ENCODE measurements around the gene NT5DC3. TPM values are rescaled to one million over a fixed set of nuclear protein-coding genes. Genes with fewer than 3 reads are reported as not detected.

The NT5DC3 gene
- total RNA-seq, 4 donors from 2014 or later: 4.1 to 10.2 (median 7.0) TPM

- ATAC-seq (ENCODE audit: low FRiP score): no peak
- DNase-seq (ENCODE audit: low spot score): no peak
- no peak for TF ChIP-seq CTCF (IDR thresholded peaks at IDR 0.05)
Measured at GRCh38 chr12:103778781-103779180, 62.3 kb downstream of the NT5DC3 start.

GRCh38 chr12:103774977-103775560 lies 66.0 kb downstream of the NT5DC3 start:
- no peak for DNase-seq (ENCODE audit: low spot score)
- TF ChIP-seq CTCF (IDR thresholded peaks at IDR 0.05): no peak

GRCh38 chr12:103773109-103773910 lies 67.7 kb downstream of the NT5DC3 start:
- TF ChIP-seq CTCF (IDR thresholded peaks at IDR 0.05): no peak
- DNase-seq (ENCODE audit: low spot score) (no peak), ATAC-seq (ENCODE audit: low FRiP score) (no peak)

More at GRCh38 chr12:103774977-103775560, 66.0 kb downstream of the NT5DC3 start:
- ATAC-seq (ENCODE audit: low FRiP score): no peak

DNA sequence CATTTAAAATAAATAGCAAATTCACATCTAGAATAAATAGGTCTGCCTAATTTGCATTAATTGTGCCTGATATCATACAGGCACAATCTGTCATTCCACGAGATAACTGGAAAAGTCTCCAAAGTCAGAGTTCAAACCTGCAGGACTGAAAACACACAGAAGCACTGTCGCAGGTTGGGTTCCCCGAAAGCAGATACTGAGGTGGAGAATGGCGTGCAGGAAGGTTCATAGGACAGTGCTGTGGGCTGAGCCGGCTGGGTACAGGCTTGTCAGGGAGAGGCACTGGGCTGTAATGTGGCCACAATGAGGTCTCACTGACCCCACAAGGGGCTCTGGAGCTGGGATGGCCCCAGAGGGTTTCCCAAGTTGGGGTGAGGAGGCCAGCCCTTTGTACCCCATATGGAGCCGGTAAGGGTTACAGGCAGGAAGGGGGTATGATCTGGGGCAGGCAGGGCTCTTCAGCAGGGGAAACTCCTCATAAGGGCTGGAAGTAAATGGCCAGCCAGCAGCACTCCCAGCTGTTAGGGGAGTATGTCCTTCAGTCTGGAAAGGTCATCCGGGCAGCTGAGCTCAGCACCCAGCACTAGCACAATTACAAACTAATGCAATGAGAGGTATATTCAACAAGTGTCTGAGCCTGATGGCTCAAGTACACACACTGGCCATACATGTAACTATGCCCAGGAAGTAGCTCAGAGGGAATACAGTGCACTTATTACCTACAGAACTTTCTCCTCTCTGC lies 68.5 kb downstream of the NT5DC3 start:
- ATAC-seq (ENCODE audit: low FRiP score) (no peak), DNase-seq (ENCODE audit: low spot score) (no peak)
- TF ChIP-seq CTCF (IDR thresholded peaks at IDR 0.05): no peak

GRCh38 chr12:103771466-103771865 lies 69.6 kb downstream of the NT5DC3 start:
- DNase-seq (ENCODE audit: low spot score) (no peak), ATAC-seq (ENCODE audit: low FRiP score) (peak; percentile 59)
- no peak for TF ChIP-seq CTCF (IDR thresholded peaks at IDR 0.05)

GRCh38 chr12:103769240-103769945 lies 71.6 kb downstream of the NT5DC3 start:
- ATAC-seq (ENCODE audit: low FRiP score) (no peak), DNase-seq (ENCODE audit: low spot score) (no peak)
- TF ChIP-seq CTCF (IDR thresholded peaks at IDR 0.05): no peak

Measured in omental fat pad (tissue), 4 donors.